SK-N-SH treated with all-trans-retinoic acid at 6 μM for 48 hours (cell line): ENCODE results near the gene HIVEP3.

ENCODE experiments used
- ATAC-seq: fragments of 200-7000 bp; cut with Tn5 transposase; 3 replicates; pipeline ENCODE4 v1.9.1; 2020; ENCODE audit warnings: mild to moderate bottlenecking, moderate library complexity
- ARNTL ChIP-seq: fragments of 450-650 bp; formaldehyde crosslinking; IDR thresholded peaks from 2 replicates; pipeline ENCODE4 v1.5.0; 2020; ENCODE audit warnings: low read depth, mild to moderate bottlenecking, moderate library complexity, borderline replicate concordance
- BACH2 ChIP-seq: fragments of 250-450 bp; sonication (Bioruptor Pico); IDR thresholded peaks from 2 replicates; pipeline ENCODE4 v1.9.0; 2021; ENCODE audit warnings: mild to moderate bottlenecking, borderline replicate concordance
- CSDC2 ChIP-seq: fragments of 250-450 bp; sonication (Bioruptor Pico); IDR thresholded peaks from 2 replicates; pipeline ENCODE4 v1.5.0; 2020; ENCODE audit warnings: mild to moderate bottlenecking, moderate library complexity
- CSRNP3 ChIP-seq: fragments of 250-450 bp; sonication (Bioruptor Pico); IDR thresholded peaks from 2 replicates; pipeline ENCODE4 v1.5.1; 2021; ENCODE audit warnings: mild to moderate bottlenecking, moderate library complexity
- ESRRG ChIP-seq: fragments of 250-450 bp; sonication (Bioruptor Pico); IDR thresholded peaks from 2 replicates; pipeline ENCODE4 v1.6.1; 2021; ENCODE audit warnings: mild to moderate bottlenecking
- GLIS3 ChIP-seq: fragments of 250-450 bp; sonication (Bioruptor Pico); IDR thresholded peaks from 2 replicates; pipeline ENCODE4 v1.5.0; 2020; ENCODE audit warnings: mild to moderate bottlenecking, moderate library complexity
- OSR1 ChIP-seq: fragments of 250-450 bp; sonication (Bioruptor Pico); IDR thresholded peaks from 2 replicates; pipeline ENCODE4 v1.8.0; 2022; ENCODE audit warnings: moderate library complexity, mild to moderate bottlenecking, inconsistent platforms
- PATZ1 ChIP-seq: fragments of 250-450 bp; sonication (Bioruptor Pico); IDR thresholded peaks from 2 replicates; pipeline ENCODE4 v1.8.0; 2020; ENCODE audit warnings: mild to moderate bottlenecking, moderate library complexity, borderline replicate concordance
- POU6F1 ChIP-seq: fragments of 250-450 bp; sonication (Bioruptor Pico); IDR thresholded peaks from 2 replicates; pipeline ENCODE4 v1.8.0; 2021; ENCODE audit warnings: low read depth, mild to moderate bottlenecking, moderate library complexity, borderline replicate concordance
- PPARA ChIP-seq: fragments of 250-450 bp; sonication (Bioruptor Pico); IDR thresholded peaks from 2 replicates; pipeline ENCODE4 v1.5.0; 2020; ENCODE audit warnings: mild to moderate bottlenecking, borderline replicate concordance
- RARB ChIP-seq: fragments of 250-450 bp; sonication (Bioruptor Pico); IDR thresholded peaks from 2 replicates; pipeline ENCODE4 v1.8.0; 2021; ENCODE audit warnings: mild to moderate bottlenecking, moderate library complexity
- SNAI2 ChIP-seq: fragments of 250-450 bp; sonication (Bioruptor Pico); IDR thresholded peaks from 2 replicates; pipeline ENCODE4 v1.5.0; 2020; ENCODE audit warnings: mild to moderate bottlenecking, moderate library complexity
- TCF4 ChIP-seq: fragments of 250-450 bp; sonication (Bioruptor Pico); IDR thresholded peaks from 2 replicates; pipeline ENCODE4 v1.8.0; 2021; ENCODE audit warnings: mild to moderate bottlenecking, moderate library complexity, borderline replicate concordance
- TOX ChIP-seq: fragments of 250-450 bp; sonication (Bioruptor Pico); IDR thresholded peaks from 2 replicates; pipeline ENCODE4 v1.8.0; 2021; ENCODE audit warnings: mild to moderate bottlenecking, moderate library complexity, borderline replicate concordance
- TSHZ2 ChIP-seq: fragments of 250-450 bp; sonication (Bioruptor Pico); IDR thresholded peaks from 2 replicates; pipeline ENCODE4 v1.5.0; 2020; ENCODE audit warnings: mild to moderate bottlenecking, moderate library complexity
- ZC3H10 ChIP-seq: fragments of 250-450 bp; sonication (Bioruptor Pico); IDR thresholded peaks from 2 replicates; pipeline ENCODE4 v1.5.1; 2021; ENCODE audit warnings: mild to moderate bottlenecking, moderate library complexity
- ZNF565 ChIP-seq: fragments of 450-650 bp; formaldehyde crosslinking; conservative IDR thresholded peaks from 2 replicates; pipeline ENCODE4 v1.5.0; 2020; ENCODE audit warnings: low read depth, mild to moderate bottlenecking, moderate library complexity
- ZNF70 ChIP-seq: fragments of 450-650 bp; formaldehyde crosslinking; IDR thresholded peaks from 2 replicates; pipeline ENCODE4 v1.5.0; 2020; ENCODE audit warnings: mild to moderate bottlenecking, moderate library complexity
- ZNF8 ChIP-seq: fragments of 450-650 bp; formaldehyde crosslinking; IDR thresholded peaks from 2 replicates; pipeline ENCODE4 v1.5.0; 2020; ENCODE audit warnings: mild to moderate bottlenecking, moderate library complexity

Gene HIVEP3

GRCh38 chr1:41766546-41766945 is 152.2 kb downstream of the HIVEP3 start:
- peak; percentile 63 for ATAC-seq
- TF ChIP-seq ZNF70: no peak
- TF ChIP-seq, all 23 proteins: peak for 0

- no peak for ATAC-seq
- TF ChIP-seq RARB (no peak), ESRRG (no peak), CSDC2 (CRISPR knock-in tag) (no peak), ZNF70 (no peak), CSRNP3 (CRISPR knock-in tag) (no peak), ARNTL (CRISPR knock-in tag) (no peak), POU6F1 (CRISPR knock-in tag) (no peak), PATZ1 (CRISPR knock-in tag) (no peak), BACH2 (CRISPR knock-in tag) (no peak)
These were observed 152.7 kb downstream of the HIVEP3 start for GRCh38 chr1:41766041-41766440.

- TF ChIP-seq ZC3H10 (no peak), TCF4 (CRISPR knock-in tag) (no peak), ZNF8 (CRISPR knock-in tag) (no peak), GLIS3 (CRISPR knock-in tag) (no peak), OSR1 (CRISPR knock-in tag) (no peak), ZNF565 (CRISPR knock-in tag) (no peak), TSHZ2 (CRISPR knock-in tag) (no peak), SNAI2 (no peak), PPARA (CRISPR knock-in tag) (no peak), TOX (CRISPR knock-in tag) (no peak), PATZ1 (CRISPR knock-in tag) (no peak), ZNF70 (no peak), CSRNP3 (CRISPR knock-in tag) (no peak)
- TF ChIP-seq, all 23 proteins: peak for 0
These were observed 153.6 kb downstream of the HIVEP3 start for GRCh38 chr1:41765152-41765551.

More at GRCh38 chr1:41765152-41765551, 153.6 kb downstream of the HIVEP3 start:
- no peak for ATAC-seq
